GM18498 (cell line): ENCODE results near the gene SEPTIN12.
A peak's percentile ranks its signal among the peaks of the same experiment; 100 is the strongest.

ENCODE experiments used
- ATAC-seq: cut with Tn5 transposase; IDR thresholded peaks from one replicate; pipeline ENCODE4 v1.9.1; 2021; ENCODE audit warnings: mild to moderate bottlenecking, moderate library complexity; ENCODE audit not compliant: unreplicated experiment

The SEPTIN12 gene

DNA sequence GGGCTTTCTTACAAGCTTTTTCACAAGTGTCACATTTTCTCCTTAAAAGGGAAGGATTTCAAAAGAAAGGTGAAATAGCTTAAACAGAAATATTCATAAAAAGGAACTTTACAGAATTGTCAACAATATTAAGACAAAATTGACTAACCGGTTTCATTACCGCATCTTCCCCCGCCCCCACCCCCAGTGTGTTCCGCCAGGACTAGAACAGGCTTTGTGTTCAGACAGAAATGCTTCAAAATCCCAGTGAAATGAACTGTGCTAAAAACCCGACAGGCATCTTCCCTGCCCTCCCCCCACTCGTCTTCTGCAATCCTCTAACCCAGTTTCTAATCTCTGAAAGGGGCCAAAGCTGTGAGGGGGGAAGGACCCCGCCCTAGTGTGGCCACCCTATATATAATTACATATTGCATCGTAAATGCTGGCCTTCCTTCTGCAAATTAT, 15.3 kb upstream of the SEPTIN12 start:
- ATAC-seq: no peak

DNA sequence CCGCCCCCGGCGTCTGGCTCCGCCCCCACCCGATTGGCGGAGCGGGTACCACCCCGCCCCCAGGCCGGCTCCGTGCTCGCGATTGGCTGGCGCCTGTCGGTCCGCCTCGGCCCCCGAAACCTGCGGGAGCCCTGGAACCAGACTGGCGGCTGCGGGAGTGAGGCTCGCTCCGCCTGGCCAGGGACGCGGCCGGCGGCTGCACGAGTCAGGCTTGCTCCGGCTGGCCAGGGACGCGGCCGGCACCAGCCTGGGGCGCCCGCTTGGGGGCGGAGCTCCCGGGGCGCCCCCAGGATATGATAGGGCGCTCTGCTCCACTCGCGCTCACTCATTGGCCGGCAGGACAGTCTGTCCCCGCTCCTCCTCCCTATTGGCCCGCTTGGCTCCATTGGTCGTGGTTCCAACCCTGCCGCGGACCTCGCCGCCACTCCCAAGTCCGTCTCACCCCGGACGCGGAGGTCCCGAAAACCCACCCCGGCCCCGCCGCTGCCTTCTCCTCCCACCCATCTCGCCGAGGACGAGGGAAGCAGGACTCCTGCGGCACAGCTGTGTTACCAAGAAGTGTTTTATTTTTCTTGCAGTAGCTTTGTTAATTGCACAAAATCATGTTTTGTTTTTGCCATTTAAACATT, 14.6 kb upstream of the SEPTIN12 start:
- peak; percentile 94 for ATAC-seq

DNA sequence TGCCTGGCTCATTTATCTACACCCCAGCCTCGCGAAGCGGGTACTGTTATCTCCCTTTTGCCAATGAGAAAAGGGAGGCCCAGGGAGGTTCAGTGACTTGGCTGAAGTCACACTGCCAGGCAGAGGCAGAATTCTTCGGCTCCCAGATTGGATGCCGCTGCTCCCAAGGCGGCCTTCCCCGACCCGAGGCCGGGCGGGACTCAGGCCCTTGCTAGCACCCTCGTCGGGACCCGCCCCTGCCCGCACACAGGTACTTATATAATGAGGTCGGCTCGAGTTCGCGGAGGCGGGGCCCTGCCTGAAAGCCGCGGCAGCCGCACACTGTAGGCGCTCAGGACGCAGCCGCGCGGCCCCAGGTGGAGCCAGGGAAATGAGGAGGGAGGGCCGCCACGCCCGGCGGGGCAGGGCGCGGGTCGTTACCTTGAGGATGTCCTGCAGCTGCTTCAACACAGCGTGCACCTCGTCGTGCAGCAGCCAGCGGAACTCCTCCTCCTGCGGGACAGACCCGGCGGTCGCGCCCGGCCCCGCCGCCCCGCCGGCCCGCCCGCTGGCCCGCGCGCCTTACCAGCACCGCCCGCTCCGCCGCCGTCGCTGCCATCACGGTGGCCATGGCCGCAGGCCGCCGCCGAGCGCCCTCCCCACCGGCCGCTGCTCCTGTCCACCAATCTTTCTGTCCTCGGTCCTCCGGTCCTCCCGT, 14.0 kb upstream of the SEPTIN12 start, which contains the start of gene ROGDI:
TSS of gene ROGDI (minus strand) at position 672 of the 697 bp plus-strand sequence. CDS start at position 610, 62 bp downstream.
- peak; percentile 64 for ATAC-seq

DNA sequence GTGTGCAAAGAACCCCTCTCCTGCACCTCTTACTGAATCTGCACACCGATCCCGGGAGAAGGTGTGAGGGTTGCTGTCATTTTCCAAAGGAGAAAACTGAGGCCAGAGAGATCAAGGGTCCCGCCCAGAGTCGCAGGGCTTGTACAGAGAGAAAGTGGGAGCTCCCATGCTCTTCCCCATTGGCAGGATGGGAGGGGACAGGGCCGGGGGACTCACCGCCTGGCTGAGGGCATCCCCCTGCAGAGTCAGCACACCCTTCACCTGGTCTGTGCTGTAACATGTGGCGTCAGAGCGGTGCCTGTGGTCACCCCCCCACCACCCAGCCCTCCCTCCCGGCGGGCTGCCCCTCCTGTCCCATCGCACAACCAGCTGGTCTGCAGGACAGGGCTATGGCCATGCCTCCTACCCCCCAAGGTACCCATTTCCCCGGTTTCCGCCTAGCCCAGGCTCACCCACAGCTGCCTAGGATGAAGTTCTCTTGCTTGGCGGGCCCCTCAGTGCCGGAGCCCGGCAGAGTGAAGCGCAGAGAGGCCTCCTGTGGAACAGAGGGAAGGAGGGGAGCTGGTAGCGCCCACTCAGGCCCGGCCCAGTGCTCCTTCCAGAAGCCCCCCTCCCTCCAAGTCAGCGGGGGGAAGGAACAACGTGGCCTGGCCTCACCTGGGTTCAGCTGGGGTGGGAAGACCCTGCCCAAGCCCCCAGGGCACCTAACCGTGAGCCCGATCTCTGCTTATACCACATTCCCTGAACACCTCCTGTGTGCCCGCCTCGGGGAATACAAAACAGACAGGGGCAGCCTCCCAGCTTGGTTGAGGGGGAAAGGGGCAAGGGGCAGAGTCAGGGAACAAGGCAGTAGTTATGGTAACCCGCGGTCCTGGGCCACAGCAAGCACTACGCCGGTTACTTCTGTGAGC, 13.2 kb upstream of the SEPTIN12 start:
- ATAC-seq: no peak

DNA sequence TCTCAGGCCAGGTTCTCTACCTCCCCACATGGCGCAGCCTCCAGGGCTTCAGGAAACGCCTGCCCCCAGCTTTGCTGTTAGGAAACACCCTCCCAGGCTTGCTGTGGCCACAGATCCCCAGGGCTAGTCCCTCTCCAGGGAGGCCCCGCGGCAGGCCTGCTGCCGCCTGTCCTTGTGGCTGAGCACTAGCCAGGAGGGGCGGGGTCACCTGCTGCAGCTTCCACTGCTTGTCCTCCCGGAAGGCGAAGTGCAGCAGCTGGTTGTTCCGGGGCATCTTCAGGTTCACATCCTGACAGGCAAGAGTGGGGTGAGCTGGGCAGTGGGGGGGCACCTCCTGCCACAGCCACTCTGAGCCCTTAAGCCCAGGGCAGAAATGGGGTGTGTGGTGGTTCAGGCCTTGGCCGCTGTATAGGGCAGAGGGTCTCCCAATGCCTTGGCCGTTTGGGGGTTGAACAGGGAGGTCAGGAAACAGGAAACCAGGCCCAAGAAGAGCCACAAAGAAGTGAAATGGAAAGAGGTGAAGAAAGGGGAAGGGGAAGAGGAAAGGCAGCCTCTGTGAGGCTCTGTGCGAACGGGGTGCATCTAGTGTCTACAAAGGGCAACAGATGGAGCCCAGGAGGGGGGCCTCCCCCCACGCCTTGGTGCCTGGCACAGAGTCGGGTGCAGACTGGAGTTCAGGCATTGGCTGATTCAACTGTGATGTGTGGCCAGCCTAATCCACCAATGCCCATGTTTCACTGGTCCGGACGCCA, 12.3 kb upstream of the SEPTIN12 start:
- ATAC-seq: no peak

DNA sequence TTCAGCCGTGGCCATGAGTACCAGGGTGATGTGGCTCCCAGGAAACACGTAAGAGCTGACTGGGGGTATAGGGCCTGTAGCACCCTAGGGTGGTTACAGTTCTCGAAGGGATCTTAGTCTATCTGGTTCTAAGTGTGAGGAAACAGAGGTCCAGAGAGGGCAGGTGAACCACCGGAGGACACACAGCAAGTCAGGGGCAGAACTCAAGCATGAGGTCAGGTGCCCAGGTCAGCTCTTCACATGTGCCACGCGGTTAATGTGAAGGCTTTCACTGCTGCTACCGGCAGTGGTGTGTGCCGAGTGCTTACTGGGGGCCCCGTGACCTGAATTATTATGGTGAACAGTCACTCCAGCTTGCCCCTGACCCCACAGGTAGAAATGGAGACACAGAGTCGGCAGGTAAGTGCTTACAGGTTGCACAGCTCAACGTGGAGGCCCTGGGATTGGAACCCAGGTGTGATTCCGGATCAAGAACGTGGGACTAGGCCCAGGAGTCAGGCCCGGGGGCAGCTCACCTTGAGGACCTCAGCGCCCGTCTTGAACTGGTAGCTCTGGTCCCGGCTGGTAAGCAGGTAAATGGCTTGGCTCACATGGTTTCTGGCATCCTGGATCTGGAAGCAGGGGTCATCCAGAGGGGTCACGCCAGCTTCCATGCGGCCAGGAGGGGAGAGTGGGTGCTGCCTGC, 11.2 kb upstream of the SEPTIN12 start:
- no peak for ATAC-seq

DNA sequence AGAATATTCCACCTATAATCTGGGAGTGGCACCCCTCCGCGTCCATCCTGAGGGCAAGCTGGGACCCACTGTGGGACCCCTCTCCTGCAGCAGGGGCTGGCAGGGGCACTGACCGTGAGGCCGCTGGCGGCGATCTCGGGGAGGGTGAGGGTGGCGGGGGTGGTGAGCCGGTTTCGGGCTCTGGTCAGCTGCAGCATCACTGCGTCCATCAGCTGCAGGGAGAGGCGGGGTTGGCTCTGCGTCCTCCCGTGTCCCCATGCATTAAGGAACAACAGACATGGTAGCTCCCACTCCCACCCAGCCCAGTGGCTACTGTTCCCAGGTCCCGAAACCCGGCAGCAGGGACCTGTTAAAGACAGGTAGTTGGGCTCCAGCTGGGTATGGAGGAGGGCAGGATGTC, 10.3 kb upstream of the SEPTIN12 start:
- ATAC-seq: no peak

DNA sequence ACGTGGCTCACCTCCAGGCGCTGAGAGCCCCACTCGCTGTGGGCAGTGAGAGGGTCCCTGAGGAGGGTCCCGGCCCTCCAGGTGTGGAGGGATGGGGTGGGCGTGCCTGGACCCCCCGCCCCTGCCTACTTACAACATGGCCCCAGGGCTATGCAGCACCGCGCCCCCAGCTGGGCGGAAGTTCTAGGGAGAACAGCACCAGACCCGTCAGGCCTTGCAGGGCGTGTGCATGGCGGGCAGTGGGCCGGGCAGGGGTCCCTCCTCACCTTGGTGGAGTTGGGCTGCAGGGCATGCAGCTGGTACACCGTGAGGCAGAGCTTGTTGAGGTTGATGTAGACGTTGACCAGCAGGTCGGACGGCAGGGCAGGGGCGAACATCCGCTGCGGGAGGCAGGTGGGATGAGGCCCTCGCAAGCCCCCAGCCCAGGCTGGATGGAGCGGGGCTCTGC, 9.7 kb upstream of the SEPTIN12 start:
- ATAC-seq: no peak

DNA sequence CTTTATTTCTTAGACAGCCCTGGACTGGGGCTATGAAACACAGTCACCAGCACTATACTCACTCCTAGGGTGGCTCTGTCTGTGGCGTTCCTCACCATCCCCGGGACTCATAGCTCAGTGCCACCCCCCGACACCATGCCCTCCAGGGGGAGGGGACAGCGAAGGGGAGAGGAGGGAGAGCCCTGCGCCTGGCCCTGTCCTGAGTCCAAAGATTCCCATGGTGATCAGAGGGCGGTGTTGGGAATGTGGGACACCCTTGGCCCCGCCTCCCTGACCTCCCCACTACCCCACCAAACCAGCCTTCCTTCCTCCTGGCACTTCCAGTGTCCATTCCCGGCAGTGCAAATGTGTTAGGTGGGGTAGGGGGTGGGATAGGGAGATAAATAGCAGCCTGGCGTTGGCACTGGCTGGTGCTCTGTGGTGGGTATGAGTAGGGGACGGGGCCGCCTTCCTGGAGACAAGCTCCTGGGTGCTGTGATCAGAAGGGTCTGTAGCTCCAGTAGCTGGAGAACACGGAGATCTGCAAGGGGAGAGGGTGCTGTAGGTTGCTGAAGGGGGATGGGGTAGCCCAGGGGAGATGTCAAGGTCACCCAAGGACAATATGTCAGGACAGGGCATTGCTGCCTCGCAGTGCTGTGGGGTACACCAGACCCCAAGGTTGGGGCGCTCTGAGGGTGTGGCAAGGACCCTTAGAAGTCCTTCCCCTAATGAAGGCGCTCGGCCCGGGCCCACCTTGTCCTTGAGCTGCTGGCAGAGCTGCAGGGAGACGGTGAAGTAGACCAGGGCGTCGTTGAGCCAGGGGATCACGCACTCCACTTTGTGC, 9.0 kb upstream of the SEPTIN12 start:
- ATAC-seq: no peak

DNA sequence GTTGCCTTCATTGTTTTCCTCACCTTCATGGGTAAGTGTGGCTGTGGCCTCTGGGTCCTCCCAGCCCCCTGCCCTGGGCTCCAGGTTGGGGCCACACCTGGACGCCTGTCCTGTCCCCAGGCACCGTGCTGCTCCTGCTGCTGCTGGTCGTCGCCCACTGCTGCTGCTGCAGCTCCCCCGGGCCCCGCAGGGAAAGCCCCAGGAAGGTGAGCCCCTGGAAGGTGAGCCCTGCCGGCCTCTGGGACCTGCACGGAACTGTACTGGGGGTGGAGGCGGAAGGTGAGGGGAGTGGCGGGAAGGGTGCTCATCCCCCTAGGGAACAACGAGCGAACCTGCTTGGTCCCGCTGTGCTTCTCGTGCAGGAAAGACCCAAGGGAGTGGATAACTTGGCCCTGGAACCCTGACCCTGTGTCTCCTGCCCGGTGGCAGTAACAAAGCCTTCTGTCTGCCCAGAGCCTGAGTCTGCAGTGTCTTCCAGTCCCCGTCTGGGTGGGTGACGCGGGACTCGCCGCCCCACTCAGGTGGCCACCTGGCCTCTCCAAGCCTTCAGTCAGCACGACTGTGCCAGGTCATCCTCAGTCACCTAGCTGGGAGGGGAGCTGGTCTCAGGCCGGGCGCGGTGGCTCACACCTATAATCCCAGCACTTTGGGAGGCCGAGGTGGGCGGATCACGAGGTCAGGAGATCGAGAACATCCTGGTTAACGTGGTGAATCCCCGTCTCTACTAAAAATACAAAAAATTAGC, 7.9 kb upstream of the SEPTIN12 start:
- no peak for ATAC-seq

DNA sequence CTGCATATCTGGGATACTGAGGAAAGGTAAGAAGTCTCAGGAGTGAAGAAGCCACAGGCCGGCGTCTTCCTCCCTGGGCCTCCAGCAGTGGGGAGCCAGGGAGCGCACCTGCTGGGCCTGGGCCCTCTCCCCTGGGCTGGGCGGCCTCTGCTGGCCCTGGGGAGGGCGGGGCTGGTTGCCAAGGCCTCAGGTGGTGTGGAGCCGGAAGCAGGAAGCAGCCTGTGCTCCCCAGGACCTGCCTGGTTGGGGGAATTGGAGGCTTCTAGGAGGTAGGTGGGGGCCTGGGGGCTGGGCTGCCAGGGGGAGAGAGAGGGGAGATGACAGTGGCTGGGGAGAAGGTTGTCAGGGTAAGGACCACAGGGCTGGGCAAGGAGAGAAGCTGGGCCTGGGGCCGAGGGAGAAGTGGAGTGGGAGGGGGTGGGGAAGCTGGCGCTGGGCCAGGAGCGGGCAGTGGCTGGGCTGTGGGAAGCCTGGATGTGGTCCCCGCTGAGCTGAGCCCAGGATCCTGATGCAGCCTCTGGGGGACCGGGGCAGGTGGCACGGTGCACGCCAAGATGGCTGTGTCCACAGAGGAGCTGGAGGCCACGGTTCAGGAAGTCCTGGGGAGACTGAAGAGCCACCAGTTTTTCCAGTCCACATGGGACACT, 7.2 kb upstream of the SEPTIN12 start, which contains the start of gene SMIM22:
TSS of gene SMIM22 (plus strand) at position 189 of the 647 bp plus-strand sequence. CDS start at position 555, 366 bp downstream.
- ATAC-seq: no peak

DNA sequence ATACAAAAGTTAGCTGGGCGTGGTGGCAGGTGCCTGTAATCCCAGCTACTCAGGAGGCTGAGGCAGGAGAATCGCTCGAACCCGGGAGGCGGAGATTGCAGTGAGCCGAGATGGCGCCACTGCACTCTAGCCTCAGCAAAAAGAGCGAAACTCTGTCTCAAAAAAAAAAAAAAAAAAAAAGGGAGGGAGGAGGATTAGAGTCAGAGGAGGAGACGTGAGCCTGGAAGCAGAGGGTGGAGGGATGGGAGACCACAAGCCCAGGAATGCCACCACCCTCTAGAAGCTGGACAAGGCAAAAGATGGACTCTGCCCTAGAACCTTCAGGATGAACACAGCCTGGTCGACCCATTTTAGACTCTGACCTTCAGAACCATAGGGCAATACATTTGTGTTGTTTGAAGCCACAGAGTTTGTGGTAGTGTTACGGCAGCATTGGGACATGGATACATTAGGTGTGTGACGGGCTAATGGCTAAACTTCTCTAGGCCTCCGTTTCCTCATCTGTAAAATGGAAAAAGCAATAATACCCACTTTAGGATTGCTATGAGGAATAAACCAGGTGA, 4.9 kb upstream of the SEPTIN12 start:
- no peak for ATAC-seq

DNA sequence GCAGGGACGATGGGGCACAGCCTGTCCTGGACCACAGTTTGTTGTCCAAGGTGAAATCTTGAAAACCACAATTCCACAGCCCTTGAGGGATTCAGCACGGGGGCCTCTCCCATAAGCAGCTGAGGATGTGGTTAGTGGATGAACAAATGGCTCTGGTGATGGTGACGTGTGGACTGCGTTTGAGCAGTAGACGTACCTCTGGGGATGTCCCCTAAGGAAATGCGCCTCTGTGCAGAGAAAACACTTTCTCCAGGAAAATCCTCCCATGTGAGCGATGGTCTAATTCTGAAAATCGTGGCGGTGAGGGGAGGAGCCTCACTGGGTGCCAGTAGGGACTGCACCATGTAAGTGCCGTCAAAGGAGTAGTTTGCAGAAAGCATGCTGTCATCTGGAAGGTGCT, 2.7 kb upstream of the SEPTIN12 start:
- no peak for ATAC-seq

DNA sequence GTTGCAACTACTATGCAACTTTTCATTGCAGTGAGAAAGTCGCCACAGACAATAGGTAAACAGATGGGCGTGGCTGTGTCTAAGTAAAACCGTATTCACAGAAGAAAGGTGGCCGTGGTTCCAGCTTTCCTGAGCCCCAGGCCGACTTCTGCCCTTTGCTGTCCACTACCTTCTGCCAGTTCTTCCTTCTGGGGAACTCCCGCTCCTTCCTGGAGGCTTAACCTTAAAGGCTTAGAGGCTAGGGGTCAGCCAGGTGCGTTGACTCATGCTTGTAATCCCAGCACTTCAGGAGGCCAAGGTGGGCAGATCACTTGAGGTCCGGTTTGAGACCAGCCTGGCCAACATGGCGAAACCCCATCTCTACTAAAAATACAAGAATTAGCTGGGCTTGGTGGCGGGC, 2.1 kb upstream of the SEPTIN12 start:
- no peak for ATAC-seq

DNA sequence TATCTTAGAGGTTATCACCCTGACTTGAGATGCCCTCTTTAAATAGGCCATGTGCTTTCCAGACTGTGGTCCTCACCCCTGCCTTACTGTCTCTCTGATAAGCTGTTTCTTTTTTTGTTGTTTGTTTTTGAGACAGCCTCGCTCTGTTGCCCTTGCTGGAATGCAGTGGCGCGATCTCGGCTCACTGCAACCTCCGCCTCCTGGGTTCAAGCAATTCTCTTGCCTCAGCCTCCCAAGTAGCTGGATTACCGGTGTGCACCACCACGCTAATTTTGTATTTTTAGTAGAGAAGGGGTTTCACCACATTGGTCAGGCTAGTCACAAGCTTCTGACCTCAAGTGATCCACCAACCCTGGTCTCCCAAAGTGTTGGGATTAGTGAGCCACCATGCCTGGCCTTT, 765 bp upstream of the SEPTIN12 start:
- no peak for ATAC-seq

DNA sequence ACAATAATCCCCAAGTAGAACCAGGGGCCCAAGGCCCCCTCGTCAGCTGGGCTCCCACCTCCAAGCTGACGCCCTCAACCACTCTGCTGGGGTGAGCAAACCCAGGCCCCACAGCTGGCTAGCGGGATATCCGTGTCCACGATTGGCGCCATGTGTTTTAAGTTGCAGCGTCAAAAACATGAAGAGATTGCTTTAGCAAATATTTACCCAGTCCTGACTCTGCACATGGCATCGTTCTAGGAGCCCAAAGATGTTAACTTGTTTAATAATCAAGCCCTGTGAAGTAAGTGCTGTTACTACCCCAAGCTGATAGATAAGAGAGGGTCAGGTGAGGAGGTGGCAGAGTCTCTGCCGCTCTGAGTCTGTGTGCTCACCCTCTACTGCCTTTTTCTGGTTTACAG, 344 bp upstream of the SEPTIN12 start:
- no peak for ATAC-seq

DNA sequence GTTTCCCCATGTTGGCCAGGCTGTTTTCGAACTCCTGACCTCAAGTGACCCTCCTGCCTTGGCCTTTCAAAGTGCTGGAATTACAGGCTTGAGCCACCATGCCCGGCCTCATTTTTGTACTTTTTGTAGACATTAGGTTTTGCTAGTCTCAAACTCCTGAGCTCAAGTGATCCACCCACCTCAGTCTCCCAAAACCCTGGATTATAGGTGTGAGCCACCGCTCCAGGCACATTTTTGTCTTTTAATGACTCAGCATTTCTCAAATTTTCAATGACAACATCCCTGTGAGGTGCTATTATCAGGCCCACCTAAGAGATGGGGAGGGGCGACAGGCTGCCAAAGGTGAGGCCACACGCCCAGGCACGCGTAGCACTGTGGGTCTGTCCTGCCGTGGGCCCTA, 1.1 kb downstream of the SEPTIN12 start:
- no peak for ATAC-seq
